Right kidney (tissue), 1 donor: Measurements from ENCODE around the gene LAIR1.
"Not testable (repeated sequence)": the region's sequence is repeated elsewhere in the genome, so short reads cannot be mapped to it uniquely, and the experiment has no call there.

ENCODE experiments used
- DNase-seq: peaks from one replicate; pipeline ENCODE4 v3.0.0-alpha.2; 2016

Gene LAIR1

DNA sequence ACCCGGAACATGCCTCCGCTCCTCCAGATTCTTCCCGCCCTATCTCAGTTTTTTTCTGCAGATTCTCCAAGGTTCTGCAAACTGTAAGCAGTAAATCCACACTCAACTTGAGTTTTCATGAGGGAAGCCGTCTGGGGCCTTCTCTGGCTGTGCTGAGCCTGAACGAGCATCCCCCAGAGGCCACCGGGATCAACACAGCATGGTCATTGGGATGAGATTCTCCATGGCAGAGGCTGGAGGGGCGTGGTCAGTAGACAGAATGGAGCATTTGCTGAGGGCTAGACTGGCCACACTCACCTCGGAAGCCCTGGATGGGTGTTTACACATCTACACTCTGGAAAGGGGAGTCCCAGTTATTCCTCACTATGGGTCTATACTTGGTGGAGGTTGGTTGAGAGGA is 23.4 kb downstream of the LAIR1 start:
- no peak for DNase-seq

DNA sequence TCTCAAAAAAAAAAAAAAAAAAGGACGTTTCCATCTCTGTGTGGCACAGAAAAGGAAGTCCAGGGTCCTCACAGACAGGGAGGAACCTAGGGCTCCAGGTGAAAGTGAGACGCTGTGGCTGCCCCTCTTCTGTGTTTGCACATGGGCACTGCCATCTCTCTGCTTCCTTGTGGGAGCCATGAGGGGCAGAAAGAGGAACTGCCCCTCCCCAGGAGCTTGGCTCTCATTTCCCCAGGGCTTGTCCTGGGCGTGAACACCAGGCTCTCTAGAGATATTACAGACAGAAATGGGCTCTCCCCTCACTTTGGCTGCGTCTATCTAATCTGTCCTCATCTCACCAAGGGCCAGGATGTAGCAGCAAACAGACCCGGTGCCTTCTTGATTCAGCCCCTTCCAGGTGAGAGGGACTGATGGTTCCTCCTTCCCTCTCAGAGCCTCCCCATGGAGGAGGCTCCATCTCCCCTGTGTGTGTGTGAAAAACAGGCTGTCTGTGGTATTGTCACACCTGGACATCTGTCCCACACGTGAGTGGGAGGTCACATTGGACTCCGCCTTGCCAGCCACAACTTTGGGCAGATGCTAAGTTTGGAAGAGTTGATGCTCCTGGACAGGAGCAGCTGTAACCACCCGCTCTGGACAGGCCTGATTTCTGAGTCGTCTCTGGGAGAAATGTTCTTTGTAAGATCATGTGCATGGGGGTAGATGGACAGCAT is 24.9 kb downstream of the LAIR1 start:
- no peak for DNase-seq

DNA sequence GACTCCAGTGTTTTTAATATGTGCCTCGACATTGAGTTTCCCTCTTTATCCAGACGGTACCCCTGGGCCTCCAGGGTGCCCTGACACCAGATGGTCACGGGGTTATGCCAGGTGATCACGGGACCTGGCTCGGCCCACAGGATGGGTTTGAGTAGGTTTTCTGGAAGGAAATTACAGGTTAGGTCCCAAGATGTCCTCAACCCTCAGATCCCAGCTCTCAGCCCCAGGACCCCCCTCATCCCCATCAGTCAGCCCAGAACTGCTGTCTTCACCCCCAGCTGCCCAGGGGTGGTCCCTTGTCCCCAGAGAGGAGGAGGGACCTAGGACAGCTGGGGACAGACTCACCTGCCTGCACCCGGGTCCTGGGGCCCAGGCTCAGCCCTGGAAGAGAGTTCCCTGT is 26.2 kb downstream of the LAIR1 start:
- DNase-seq: no peak

DNA sequence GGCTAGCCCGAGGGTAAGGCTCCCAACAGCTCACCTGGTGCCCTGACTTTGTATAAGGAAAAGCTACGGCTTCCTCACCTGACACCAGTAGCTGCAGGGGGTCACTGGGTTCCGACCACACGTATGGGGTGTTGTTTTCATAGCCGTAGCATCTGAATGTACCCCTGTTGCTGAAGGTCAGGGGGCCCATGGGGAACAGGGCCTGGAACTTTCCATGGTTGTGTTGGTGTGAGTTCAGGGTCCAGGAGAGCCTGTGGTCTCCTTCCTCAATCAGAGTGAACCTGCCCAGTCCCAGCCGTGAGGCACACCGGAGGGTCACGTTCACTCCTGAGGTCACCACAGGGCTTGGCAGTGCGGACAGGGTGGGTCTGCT is 26.9 kb downstream of the LAIR1 start:
- DNase-seq: no peak

DNA sequence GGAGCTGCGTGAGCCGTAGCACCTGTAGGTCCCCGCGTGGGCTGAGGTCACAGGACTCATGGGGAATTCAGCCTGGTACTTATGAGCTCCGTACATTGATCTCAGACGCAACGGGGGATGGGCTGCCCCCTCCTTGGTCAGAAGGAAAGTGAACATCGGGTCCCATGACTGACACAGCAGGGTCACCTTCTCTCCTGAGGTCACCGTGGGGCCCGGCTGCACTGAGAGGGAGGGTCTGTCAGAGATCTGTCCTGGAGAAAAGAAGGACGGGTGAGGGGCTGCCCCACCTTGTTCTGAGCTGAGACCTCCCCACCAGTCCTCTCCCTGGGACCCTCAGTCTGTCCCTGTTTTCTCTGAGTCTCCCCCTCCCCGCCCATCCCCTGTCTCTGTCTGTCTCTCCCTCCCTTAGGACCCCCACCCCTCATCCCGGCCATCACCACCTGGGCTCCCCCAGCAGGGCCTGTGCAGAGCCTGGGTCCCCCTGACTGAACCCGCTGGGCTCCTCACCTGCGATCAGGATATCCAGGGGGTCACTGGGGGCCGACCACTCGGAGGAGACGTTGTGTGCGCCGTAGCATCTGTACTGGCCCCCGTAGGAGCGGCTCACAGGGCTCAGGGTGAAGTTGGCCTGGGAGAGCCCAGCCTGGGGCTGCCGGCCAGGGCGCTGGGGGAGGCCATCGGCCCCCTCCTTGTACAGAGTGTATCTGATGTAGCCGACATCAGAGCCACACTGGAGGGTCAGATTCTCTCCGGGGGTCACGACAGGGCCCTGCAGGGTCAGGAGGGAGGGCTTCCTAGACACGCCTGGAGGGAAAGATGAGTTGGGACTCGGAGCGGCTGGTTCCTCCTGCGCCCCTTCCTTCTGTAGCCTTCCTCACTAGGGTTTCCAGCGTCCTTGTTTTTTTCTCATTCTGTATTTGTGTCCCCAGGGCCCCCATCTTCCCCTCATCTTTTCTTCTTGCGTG is 27.6 kb downstream of the LAIR1 start:
- DNase-seq: no peak

DNA sequence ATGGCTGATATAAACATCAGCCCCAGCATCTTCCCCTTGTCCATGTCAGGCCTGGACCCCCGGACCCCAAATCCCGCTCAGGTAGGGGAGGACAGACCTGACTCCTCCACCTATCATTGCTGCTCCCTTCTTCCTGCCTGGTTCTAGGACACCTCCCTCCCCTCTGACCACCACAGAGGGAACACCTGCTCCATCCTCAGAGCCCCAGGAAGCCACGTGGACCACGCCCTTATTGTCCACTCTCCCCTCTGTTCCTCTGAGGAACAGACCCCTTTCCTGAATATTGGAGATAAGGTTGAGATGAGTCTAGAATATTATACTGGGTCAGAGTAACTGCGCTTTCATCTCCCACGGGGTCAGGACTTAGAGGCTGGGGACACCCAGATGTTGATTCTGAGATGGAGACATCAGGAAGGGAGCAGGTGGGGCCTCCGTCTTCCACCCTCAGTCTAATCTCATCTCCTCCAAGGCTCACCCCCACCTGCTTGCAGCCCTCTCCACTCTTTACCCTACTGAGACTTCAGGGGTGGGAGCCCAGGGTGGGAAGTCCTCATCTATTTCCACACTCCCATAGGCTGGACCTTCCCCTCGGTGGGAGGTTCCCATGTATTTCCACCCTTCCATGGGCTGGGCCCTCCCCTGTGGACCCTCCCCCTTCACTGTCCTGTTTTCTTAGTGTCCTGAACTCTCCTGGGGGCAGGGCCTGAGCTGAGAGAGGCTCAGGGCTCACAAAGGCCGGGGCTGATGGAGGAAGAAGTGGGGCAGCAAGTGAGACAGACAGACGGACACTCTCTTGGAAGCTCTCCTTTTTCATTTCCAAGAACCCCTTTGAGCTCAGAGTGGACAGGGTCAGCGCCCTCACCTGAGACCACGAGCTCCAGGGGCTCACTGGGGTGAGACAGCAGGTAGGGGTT is 28.5 kb downstream of the LAIR1 start:
- DNase-seq: no peak

DNA sequence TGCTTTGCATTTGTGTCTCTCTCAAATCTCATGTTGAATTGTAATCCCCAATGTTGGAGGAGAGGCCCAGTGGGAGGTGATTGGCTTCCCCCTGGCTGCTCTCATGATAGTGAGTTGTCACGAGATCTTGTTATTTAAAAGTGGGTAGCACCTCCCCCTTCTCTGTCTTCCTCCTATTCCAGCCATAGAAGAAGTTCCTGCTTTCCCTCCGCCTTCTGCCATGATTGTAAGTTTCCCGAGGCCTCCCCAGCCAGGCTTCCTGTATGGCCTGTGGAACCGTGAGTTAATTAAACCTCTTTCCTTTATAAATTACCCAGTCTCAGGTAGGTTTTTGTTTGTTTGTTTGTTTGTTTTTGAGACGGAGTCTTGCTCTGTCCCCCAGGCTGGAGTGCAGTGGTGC is 29.6 kb downstream of the LAIR1 start:
- no peak for DNase-seq

DNA sequence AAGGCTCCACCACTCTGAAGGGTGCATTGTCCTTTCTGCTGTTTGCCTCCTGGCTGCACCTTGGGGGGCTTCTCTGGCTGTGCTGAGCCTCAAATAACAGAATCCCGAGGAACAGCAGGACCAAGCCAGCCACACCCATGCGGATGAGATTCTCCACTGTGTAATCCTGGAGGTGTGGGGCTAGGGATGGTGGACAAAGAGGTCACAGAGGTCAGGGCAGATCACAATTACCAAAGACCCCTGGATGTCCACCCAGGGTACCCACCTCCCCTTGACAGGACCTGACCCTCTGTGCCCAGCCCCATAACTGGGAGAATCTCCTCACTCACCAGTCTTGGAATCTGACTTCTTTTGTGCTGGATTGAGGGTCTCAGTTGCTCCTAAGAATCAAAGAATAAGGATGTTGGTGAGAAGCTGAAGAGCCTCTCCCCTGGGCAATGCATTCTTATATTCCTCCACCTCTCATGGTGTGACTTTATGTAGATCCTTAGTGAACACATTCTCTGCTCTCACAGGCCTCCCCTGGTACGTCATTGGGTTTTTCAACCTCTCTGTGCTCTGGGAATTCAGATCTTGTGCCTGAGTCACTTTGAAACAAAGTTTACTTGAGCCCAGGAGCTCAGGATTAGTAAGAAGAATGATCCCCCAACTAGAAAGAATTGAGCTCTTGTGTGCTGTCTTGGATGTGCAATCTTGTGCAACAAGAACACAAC is 31.0 kb downstream of the LAIR1 start:
- DNase-seq: no peak

DNA sequence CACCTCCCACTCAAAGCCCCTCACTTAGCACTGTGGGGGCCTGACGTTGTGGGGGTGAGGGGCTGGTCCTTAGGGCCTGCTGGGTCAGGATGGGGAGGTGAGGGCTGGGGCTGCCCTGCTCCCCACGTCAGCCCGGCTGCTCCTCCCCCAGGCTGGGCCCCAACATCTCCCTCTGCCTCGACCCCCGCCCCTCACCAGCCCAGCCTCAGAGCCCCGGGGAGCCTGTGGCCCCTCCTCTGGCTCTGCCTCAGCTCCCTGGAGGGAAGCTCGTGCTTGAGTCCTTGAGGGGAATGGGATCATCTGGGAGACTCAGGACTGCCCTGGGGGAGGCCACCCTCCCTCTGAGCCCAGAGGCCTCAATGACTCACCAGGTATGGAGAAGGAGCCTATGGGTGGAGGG is 32.6 kb downstream of the LAIR1 start:
- DNase-seq: no peak

DNA sequence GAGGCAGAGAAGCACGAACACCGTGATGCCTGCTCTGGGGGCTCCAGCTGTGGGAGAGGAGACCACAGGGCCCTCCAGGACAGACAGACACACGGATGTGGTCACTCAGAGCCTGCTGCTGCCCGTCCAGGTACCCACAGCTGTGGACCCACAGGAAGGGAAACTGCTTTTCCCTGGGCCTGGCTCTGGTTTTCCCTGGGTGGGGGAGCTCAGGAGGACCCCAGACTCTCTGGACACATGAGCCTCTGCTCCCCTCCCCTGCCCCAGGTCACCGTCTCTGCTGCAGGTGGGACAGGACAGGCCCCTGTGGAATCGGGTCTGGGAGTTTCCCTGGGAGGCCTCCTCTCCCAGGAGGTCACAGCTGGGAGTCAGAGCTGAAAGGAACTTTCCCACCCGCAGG is 33.1 kb downstream of the LAIR1 start:
- DNase-seq: no peak

DNA sequence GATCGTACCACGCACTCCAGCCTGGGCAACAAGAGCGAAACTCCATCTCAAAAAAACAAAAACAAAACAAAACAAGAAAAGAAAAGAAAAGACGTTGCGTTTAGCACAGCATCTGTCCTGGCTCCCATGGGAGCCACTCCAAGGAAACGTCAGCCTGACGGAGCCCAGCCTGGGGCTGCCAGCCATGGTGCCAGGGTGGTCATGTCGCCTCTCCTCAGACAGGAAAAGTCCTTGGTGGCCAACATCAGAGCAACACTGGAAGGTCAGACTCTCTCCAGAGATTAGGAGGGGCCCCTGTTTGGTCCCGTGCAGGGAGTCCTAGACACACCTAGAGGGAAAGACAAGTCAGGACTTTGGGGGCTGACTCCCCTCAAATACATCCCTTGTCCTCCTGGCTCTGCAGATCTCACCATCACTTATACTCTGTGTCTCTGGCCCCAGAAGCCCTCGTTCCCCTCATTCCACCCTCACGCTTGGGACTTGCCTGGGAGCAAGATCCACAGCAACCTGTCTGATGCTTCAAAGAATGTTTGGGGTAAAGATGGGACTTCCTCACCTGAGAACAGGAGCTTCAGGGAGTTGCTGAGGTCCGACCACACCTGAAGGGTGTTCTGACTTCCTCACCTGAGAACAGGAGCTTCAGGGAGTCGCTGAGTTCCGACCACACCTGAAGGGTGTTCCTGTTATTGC is 35.1 kb downstream of the LAIR1 start:
- no peak for DNase-seq

DNA sequence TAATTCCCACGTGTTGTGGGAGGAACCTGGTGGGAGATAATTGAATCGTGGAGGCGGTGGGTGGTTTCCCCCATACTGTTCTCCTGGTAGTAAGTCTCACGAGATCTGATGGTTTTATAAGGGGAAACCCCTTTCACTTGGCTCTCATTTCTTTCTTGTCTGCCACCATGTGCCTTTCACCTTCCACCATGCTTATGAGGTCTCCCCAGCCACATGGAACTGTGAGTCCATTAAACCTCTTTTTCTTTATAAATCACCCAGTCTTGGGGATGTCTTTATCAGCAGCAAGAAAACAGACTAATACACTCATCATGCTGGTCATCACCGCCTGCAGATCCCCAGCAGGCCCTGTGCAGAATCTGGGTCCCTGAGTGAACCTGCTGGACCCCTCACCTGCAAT is 36.0 kb downstream of the LAIR1 start:
- DNase-seq: not testable (repeated sequence)

DNA sequence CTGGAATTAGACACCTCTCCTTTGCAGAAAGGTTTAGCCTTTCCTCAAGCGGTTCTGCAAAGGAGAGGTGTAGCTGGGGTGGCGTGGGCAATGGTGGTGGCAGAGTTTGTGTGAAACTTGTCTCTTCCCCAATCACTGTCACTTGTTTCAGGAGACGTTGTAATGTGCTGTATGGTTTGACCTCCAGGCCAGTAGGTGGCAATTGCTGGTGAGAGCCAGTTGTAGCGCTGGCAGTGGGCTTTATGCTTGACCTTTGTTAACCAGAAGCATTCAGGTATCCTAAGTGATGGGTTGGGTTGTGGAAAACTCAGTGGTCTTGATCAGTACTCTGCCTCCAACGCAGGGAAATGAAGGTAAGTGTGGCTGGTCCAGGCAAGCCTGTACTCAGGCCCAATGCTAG is 39.1 kb downstream of the LAIR1 start:
- DNase-seq: no peak

DNA sequence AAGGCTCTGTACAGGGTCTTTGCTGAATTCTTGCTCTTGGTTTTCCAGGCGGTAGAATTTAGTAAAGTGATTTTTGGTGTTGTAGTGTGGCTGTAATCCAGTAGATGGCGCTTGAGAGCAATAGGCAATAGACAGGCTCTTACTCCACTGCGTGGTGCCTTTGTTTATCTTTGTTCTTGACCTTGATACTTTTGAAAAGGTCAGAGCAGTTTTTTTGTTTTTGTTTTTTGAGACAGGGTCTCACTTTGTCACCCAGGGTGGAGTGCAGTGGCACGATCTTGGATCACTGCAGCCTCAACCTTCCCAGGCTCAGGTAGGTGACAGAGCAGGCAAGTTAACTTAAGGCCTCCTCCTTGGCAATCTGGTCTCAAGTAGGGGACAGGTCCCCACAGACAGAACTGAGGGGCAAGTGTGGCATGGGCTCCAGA is 39.5 kb downstream of the LAIR1 start:
- peak; percentile 15 for DNase-seq

DNA sequence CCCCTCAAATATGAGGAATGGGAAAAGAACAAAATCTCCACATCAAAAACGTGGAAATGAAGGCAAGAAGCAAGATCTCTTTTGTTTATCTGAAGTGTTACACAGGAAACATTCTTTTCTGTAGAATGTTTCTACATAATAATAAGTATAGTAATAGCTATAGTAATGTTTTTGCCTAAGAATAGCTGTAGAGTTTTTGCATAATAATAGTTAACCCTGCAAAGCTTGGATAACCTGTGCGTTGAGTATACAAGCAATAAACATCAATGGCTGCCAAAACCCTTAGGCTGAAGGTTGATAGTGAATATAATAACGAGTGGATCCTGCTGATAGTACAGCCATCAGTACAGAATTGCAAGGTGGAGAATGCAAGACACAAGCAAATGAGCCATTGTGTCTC is 40.7 kb downstream of the LAIR1 start:
- no peak for DNase-seq

DNA sequence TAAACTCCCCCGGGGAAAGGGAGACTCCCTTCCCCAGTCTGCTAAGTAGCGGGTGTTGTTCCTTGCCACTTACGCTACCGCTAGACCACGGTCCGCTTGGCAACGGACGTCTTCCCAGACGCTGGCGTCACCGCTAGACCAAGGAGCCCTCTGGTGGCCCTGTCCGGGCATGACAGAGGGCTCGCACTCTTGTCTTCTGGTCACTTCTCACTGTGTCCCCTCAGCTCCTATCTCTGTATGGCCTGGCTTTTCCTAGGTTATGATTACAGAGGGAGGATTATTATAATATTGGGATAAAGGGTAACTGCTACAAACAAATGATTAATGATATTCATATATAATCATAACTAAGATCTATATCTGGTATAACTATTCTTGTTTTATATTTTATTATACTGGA is 41.8 kb downstream of the LAIR1 start:
- DNase-seq: not testable (repeated sequence)

DNA sequence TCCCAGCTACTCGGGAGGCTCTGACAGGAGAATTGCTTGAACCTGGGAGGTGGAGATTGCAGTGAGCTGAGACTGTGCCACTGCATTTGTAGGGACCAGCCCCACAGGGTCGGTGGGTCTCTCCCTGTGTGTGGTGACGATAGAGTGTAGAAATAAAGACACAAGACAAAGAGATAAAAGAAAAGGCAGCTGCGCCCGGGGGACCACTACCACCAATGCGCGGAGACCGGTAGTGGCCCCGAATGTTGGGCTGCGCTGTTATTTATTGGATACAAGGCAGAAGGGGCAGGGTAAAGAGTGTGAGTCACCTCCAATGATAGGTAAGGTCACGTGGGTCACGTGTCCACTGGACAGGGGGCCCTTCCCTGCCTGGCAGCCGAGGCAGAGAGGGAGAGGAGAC is 42.4 kb downstream of the LAIR1 start:
- not testable (repeated sequence) for DNase-seq

DNA sequence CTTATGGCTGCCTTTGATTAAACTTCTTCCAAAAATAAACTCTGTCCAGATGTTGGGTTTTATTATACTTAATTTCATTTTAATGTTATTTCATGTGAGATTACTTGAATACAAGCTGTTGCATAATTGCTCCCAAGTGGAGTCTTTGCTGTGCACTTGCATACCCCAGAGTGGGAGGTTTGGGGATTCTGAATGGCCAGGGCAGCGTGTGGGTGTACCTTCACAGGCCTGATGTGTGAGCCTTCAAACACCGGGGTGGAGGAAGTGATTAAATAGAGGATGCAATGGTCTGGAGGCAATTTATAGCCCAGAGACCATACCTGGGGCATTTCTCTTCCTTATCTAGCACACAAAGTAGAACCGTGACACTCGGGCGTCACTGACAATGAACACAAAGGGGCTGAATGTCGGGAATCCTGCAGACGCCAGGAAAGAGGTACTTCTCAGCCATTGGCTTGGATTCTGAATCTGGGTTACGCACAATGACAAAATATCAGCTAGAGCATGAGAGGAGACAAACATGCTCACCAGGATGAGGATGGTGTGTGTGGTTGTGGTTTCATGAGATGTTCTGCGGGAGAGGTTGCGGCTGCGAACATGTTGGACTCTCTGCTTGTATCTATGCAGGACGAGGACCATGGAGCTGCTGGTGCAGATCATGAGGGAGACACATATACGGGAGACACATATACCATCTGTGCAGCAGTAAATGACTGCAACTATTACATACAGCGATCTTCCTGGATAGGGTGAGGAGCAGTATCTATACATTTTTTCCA is 44.6 kb downstream of the LAIR1 start:
- no peak for DNase-seq

DNA sequence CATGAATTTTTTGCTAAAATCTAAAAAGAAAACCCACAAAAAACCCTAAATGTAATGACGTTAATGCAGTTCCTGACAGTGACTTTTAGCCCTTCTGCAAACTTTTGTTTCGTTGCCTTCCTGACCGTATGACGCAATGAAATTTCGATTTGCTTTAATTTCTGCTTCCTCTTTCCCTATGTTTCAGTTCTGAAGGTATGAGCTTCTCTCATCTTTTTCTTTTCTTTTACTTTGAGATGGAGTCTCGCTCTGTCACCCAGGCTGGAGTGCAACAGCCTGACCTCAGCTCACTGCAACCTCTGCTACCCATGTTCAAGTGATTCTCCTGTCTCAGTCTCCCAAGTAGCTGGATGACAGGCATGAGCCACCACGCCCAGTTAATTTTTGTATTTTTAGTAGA is 45.7 kb downstream of the LAIR1 start:
- no peak for DNase-seq

DNA sequence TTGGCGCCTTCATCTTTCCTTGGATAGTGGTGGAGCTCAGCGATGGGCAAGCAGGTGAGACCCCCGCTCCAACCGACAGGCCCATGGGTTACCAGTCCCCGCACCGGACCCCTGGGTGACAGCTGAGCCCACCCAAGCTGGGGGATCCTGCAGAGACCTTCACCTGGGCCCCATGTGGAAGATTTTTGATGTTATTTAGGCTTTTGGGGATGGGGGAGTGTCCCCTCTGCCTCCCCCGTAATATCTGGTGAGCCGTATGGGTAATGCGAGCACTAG is 46.8 kb downstream of the LAIR1 start:
- no peak for DNase-seq
